ENCODE measurements around the gene PITPNC1.
A peak's percentile ranks its signal among the peaks of the same experiment; 100 is the strongest.
"Not testable (repeated sequence)": the region's sequence is repeated elsewhere in the genome, so short reads cannot be mapped to it uniquely, and the experiment has no call there.

Gene PITPNC1

GRCh38 chr17:67372751-67373150 lies 4.3 kb upstream of the PITPNC1 start:
- no peak for DNase-seq

DNA sequence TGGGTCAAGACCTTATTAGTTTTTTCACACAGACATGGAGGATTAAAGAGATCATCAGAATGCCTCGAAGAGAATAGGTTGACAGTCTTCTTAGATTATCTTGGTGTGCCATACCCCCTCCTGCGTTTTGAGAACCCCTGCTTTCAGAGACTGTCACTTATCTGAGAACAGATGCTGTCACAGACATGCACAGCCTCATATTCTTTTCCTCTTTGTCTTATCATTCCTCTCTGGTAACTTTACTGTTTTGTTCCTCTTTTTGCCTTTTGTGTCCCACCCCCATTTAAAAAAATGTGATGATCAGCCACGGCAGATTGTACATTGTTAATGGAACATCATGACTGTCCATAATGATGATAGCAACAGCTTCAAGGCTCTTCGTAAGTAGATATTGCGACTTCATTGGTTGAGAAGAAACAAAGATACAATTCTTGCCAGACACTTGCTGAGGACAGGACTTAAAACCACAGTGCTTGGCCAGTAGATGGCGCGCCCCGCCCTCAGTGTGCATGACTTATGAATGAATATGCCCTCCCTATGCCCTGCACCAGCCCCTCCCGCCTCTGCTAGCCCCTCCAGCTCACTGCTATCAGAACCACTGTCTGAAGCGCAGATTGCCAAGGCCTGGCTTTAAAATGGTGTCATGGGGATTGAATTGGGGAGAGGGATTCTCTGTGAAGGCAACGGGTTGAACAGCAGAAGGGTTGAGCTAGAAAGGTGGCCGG lies 2.6 kb upstream of the PITPNC1 start:
- DNase-seq: peak; percentile 88

DNA sequence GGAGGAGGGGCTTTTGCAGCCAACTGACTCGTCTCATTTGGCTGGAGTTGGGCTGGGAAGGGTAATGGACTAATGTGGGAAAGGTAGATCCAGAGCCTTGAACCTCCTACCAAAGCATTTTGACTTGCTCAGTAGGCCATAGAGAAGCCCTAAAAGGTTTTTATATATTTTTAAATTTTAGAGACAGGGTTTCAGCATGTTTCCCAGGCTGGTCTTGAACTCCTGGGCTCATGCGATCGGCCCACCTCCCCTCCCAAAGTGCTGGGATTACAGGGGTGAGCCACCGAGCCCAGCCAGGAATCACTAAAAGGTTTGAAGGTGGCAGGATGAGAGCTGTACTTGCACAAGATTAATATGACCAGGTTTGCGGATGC lies 2.0 kb upstream of the PITPNC1 start:
- DNase-seq: no peak

GRCh38 chr17:67375716-67376115 lies 1.4 kb upstream of the PITPNC1 start:
- no peak for DNase-seq

GRCh38 chr17:67376415-67376736 lies 705 bp upstream of the PITPNC1 start:
- no peak for DNase-seq

DNA sequence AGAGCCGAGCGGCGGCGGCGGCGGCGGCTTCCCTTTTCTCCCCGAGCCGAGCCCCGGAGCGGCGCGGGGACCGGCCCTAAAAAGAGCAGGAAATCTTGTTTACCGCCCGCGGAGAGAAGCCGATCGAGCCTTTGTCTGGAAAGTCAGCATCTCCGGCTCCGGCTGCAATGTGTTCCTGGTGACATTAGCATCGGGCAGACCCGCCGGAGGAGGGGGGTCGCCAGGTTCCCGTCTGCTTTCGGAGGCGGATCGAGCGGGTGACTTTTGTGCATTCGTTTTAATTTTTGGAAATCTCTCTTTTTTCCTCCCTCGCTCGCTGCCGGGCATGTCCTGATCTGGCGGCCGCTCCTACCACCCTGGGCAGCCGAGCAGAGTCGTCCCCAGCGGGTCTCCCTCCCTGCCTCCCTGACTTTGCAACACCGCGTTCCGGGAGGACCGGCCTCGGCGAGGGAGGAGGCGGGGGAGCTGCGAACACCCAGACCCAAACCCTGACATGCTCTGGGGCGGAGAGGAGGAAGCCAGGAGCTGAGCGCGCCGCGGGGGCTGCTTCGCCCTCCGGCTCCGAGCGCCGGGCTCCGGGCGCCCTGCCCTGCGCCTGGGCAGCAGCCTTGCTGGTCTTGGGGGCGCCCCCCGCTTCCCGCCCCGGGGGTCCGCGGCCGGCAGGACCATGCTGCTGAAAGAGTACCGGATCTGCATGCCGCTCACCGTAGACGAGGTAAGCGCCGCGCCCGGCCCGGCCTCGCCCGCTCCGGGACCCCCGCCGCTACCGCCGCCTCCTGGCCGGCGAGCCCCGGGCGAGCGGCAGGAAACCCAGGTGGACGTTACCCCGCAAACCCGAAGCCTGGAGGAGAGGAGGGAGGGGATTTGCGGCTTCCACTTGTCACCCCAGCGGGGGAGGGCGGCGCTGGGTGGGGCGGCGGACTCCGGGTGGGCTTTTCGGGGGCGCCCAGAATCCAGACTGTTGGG lies 690 bp downstream of the PITPNC1 start:
- DNase-seq: no peak

DNA sequence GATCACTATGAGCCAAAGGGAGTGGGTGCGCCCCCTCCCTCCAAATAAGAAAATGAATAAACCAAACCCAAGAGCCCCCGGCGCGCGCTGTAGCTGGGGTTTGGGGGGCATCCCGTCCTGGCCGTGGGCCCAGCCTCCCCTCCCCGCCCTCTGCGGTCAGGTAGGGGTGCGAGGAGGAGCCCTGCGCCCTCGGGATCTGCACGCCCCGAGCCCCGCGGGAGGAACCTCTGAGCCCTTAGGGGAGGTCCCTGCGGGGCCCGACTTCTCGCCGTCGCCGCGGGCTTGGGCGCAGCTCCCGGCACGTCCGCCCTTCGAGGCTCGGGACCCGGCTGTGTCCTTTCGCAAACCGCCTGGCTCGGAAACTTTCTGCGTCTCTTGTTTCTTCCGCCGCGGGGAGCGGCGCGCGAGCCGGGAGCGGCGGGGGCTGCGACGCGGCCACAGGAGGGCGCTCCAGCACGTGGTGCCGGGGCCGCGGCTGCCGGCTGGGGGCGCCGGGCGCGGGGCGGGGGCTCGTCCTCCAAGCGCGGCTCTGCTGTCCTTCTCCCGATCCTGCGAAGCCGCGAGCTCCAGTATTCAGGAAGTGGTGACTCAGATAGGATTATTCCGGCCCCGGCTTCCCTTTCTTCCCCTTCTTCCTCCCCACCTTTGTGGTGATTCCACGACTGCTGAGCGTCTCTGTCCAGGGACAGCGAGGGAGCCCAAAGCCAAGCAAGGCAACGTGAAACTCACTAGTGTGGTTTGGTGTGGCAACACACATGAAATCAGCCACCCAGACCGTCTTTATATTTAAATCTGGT lies 1.6 kb downstream of the PITPNC1 start:
- DNase-seq: peak; percentile 75

DNA sequence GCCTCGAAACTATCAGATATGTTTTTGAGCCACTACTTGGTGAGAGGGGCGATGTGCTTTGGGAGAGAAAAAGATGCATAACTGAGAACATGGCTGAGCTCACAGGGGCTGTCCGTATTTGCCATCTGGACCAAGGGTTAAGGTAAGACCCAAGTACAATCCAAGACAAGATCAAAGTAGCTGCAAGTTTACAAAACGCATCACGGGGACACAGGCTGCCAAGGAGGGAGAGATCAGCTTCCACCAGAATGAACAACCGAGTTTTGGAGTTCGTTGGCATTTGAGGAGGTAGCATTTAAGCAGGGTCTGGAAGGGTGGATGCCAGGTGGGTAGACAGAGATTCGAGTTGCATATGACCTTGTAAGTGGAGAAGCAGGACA lies 2.2 kb downstream of the PITPNC1 start:
- DNase-seq: no peak

GRCh38 chr17:67381929-67382257 lies 4.8 kb downstream of the PITPNC1 start:
- no peak for DNase-seq

GRCh38 chr17:67385122-67385988 lies 8.3 kb downstream of the PITPNC1 start:
- DNase-seq: no peak

DNA sequence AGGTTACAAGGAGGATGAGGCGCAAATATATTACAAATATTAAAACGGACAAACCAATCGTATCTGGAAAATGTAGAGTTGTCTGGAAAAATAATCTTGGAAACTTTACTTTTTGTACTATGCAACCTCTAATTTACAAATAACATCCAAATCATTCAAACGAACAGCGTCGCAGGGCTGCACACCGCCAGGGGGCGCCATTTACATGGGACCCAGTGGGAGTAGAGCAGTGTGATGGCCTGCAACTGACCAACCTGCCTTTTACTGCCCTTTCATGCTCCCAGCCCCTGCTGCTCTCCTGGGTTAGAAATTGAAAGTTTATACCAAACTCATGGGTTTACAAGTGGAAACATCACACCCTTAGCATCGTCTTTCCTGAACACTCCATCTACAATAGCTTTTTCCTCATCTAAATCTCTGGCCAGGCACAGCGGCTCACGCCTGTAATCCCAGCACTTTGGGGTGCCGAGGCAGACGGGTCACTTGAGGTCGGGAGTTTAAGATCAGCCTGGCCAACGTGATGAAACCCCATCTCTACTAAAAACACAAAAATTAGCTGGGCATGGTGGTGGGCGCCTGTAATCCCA lies 10.0 kb downstream of the PITPNC1 start:
- peak; percentile 55 for DNase-seq

- DNase-seq: not testable (repeated sequence)
Observed at GRCh38 chr17:67388536-67388935, 11.5 kb downstream of the PITPNC1 start.

DNA sequence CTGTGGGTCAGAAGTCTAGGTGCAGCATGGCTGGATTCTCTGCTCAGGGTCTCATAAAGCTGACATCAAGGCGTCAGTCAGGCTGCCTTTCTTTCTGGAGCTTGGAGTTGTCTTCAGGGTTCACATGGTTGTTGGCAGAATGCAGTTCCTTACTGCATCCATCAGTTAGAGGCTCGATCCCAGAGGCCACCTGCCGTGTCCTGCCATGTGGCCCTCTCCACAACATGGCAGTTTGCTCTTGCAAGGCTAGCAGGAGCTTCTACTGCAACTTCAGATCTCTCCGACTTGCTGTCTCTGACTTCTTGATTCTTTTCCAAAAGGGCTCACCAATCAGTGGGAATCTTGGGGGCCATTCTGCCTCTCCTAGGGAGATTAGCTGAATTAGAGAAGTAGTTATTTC lies 11.9 kb downstream of the PITPNC1 start:
- DNase-seq: no peak

DNA sequence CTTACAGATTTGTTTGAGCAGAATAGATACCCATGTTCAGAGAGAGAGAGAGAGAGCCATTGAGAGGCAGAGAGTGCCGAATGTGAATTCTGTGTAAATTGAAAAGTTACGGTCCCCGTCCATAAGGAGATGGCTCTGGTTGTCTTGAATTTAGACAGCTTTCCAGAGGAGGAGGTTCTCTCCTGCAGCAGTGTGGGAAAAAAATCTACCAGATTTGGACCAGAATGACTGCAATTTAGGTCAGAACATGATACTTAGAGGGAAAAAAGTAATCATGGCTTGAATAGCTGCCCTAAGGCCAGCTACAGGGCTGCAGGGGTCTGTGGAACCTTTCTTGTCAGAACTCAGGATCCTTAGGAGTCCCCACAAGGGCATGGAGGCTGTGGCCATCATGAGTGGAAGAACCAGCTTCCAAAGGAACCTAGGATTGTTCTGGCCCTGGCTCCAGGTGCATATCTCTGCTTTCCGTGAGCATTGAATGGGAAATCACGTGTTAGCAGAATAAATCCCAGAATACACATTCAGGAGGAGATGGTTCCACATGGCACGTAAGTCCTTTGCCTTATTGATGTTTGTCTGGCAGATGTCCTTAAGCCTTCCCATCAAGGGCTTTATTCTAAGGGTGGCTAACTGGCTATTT lies 13.0 kb downstream of the PITPNC1 start:
- DNase-seq: no peak

- peak; percentile 86 for DNase-seq
Observed at GRCh38 chr17:67390646-67391361, 13.7 kb downstream of the PITPNC1 start.

GRCh38 chr17:67392111-67392510 lies 15.0 kb downstream of the PITPNC1 start:
- no peak for DNase-seq

DNA sequence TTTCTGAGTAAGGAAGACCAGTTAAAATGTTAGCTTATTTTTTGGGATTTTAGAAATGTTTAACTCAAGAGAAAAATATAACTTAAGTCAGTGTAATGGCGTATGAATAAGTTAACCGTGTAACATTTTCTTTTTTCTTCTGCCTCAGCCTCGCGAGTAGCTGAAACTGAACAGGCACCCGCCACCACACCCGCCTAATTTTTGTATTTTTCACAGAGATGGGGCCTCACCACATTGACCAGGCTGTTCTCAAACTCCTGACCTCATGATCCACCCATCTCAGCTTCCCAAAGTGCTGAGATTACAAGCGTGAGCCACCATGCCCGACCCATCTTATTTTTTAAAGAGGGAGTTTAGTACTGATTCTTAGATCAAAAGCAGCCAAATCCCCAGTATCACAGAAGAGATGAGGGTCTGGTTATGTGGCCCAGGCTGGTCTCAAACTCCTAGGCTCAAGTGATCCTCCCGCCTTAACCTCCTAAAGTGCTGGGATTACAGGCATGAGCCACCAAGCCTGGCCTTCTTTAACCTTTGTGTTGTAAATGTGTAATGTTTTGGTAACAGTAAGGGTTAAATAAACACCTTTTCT lies 16.8 kb downstream of the PITPNC1 start:
- DNase-seq: no peak

- no peak for DNase-seq
Observed at GRCh38 chr17:67399676-67400075, 22.6 kb downstream of the PITPNC1 start.

GRCh38 chr17:67400193-67400592 lies 23.1 kb downstream of the PITPNC1 start:
- peak; percentile 55 for DNase-seq

DNA sequence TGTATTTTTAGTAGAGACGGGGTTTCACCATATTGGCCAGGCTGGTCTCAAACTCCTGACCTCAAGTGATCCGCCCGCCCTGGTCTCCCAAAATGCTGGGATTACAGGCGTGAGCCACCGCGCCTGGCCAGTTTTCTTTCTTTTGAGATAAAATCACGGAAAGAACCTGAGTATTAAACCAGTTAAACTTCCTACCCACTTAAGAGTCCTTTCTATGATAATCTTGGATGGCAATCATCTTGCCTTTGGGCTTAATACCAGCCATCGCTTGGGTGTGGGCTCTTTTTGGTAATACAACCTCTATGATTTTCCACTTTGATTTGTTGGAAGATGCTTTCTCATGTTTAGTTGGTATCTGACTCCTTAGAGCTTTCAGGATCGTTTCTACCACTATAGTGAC lies 24.0 kb downstream of the PITPNC1 start:
- DNase-seq: no peak
